GM12878 (cell line): ENCODE data around the gene ILKAP. TPM values are rescaled to one million over a fixed set of nuclear protein-coding genes. Genes with fewer than 3 reads are reported as not detected.

ENCODE experiments used
- ATAC-seq: fragments of 200-7000 bp; cut with Tn5 transposase; 3 replicates; pipeline ENCODE4 v1.9.1; 2020; ENCODE audit warnings: mild to moderate bottlenecking, moderate library complexity
- BruUV-seq: library from RNA; stranded (reverse); fragments of 400-500 nt; replicated peaks from 2 replicates; lab custom pipeline; 2021; lab: Mats Ljungman, UMichigan
- CTCF ChIA-PET: fragments of 300-600 bp; sonication (Branson Sonifier 250); formaldehyde crosslinking; extraction: SDS; loops from one replicate; lab custom pipeline; 2021; ENCODE audit warnings: inconsistent platforms; lab: Yijun Ruan, JAX
- POLR2A ChIA-PET: fragments of 350-600 bp; formaldehyde crosslinking; extraction: SDS; loops from one replicate; lab custom pipeline; 2021; ENCODE audit warnings: inconsistent platforms; lab: Charles Lee
- RAD21 ChIA-PET: fragments of 300-600 bp; sonication (Branson Sonifier 250); formaldehyde crosslinking; loops from one replicate; lab custom pipeline; 2023; ENCODE audit warnings: antibody characterized with exemption; ENCODE audit not compliant: unreplicated experiment; lab: Charles Lee
- SMC1A ChIA-PET: fragments of 300-600 bp; sonication (Branson Sonifier 250); formaldehyde crosslinking; loops from one replicate; lab custom pipeline; 2023; ENCODE audit not compliant: unreplicated experiment, uncharacterized antibody; lab: Charles Lee
- DNase-seq: peaks from one replicate; pipeline ENCODE4 v3.0.0-alpha.2; 2011; ENCODE audit warnings: low read depth, low spot score
- FAIRE-seq: peaks from 3 replicates; lab custom pipeline; 2011; peaks lifted over from hg19 to GRCh38; lab: Jason Lieb, UNC
- H2AFZ ChIP-seq: 2 replicates; pipeline ENCODE4 v1.6.0; 2011; ENCODE audit warnings: low read depth, low read length, control low read depth; ENCODE audit not compliant: control insufficient read depth
- H3K27ac ChIP-seq: 2 replicates; pipeline ENCODE4 v1.5.1; 2011; ENCODE audit warnings: control low read depth; ENCODE audit not compliant: control insufficient read depth, insufficient read depth
- H3K27me3 ChIP-seq, 2 experiments: replicated peaks in 1 of 2; 2 replicates each; pipeline versions ENCODE4 v1.6.0 to v1.6.1; 2011; ENCODE audit warnings: low read length in 1 of 2; ENCODE audit not compliant: control insufficient read depth in 2 of 2, insufficient read depth in 2 of 2
- H3K36me3 ChIP-seq, 2 experiments: 2 replicates each; pipeline ENCODE4 v1.5.1; 2011; ENCODE audit warnings: low read length in 1 of 2; ENCODE audit not compliant: control insufficient read depth in 2 of 2, insufficient read depth in 2 of 2
- H3K4me1 ChIP-seq: 2 replicates; pipeline ENCODE4 v1.6.1; 2011; ENCODE audit warnings: mild to moderate bottlenecking, low read length, moderate library complexity, mixed read lengths; ENCODE audit not compliant: control insufficient read depth, insufficient read depth
- H3K4me2 ChIP-seq: 2 replicates; pipeline ENCODE4 v1.6.0; 2011; ENCODE audit warnings: control low read depth; ENCODE audit not compliant: control insufficient read depth, insufficient read depth
- H3K4me3 ChIP-seq: fragments of 200-600 bp; sonication (generic); 2 replicates; pipeline ENCODE4 v1.5.1; 2016
- H3K79me2 ChIP-seq: 2 replicates; pipeline ENCODE4 v1.6.0; 2011; ENCODE audit warnings: low read length; ENCODE audit not compliant: control insufficient read depth, insufficient read depth
- H3K9ac ChIP-seq: 2 replicates; pipeline ENCODE4 v1.8.0; 2011; ENCODE audit warnings: low read length, control low read depth, mixed read lengths; ENCODE audit not compliant: control insufficient read depth, insufficient read depth
- H3K9me3 ChIP-seq: replicated peaks from 3 replicates; pipeline ENCODE4 v1.5.1; 2011; ENCODE audit warnings: mild to moderate bottlenecking, low read length; ENCODE audit not compliant: control insufficient read depth, insufficient read depth
- H4K20me1 ChIP-seq: 2 replicates; pipeline ENCODE4 v1.6.0; 2011; ENCODE audit not compliant: control insufficient read depth, insufficient read depth
- ATF7 ChIP-seq: fragments of 450-650 bp; IDR thresholded peaks from 2 replicates; pipeline ENCODE4 v1.6.1; 2016; ENCODE audit warnings: low read depth, mild to moderate bottlenecking
- BACH1 ChIP-seq: fragments of 450-650 bp; IDR thresholded peaks from 2 replicates; pipeline ENCODE4 v1.6.1; 2017; ENCODE audit warnings: mild to moderate bottlenecking, borderline replicate concordance
- BCL11A ChIP-seq: IDR thresholded peaks from 2 replicates; pipeline ENCODE4 v1.6.1; 2011; ENCODE audit warnings: low read depth, low read length
- CREM ChIP-seq: IDR thresholded peaks from 2 replicates; pipeline ENCODE4 v1.6.1; 2014; ENCODE audit warnings: antibody characterized with exemption, low read depth
- DPF2 ChIP-seq: fragments of 450-650 bp; IDR thresholded peaks from 2 replicates; pipeline ENCODE4 v1.6.1; 2017; ENCODE audit warnings: mild to moderate bottlenecking
- GABPA ChIP-seq: IDR thresholded peaks from 2 replicates; pipeline ENCODE4 v1.6.1; 2014; ENCODE audit warnings: antibody characterized with exemption, low read depth, mild to moderate bottlenecking, inconsistent platforms
- MEF2B ChIP-seq: fragments of 450-650 bp; IDR thresholded peaks from 2 replicates; pipeline ENCODE4 v1.6.1; 2018; ENCODE audit warnings: mild to moderate bottlenecking, moderate library complexity; ENCODE audit not compliant: partially characterized antibody, poor library complexity, severe bottlenecking
- MYB ChIP-seq: fragments of 150-350 bp; IDR thresholded peaks from 2 replicates; pipeline ENCODE4 v1.6.1; 2014; ENCODE audit warnings: mild to moderate bottlenecking, low read depth, low read length, borderline replicate concordance
- STAT1 ChIP-seq: fragments of 450-650 bp; conservative IDR thresholded peaks from 2 replicates; pipeline ENCODE4 v1.6.1; 2014; ENCODE audit warnings: antibody characterized with exemption, mild to moderate bottlenecking
- WGBS: methylation state at CpG from one replicate; pipeline ENCODE4 v1.1.6; 2016; ENCODE audit warnings: low lambda C conversion rate; ENCODE audit not compliant: insufficient replicate concordance, insufficient coverage; ENCODE audit errors: missing lambda C conversion rate; 5-methylcytosine and 5-hydroxymethylcytosine counted together
- in situ Hi-C: fragments of 300-500 bp; cut with MboI; formaldehyde crosslinking; loops from 9 replicates; pipeline ENCODE4 v1.14.3; 2018; ENCODE audit warnings: mixed read lengths
- intact Hi-C: fragments of 100-400 bp; cut with micrococcal nuclease; formaldehyde crosslinking; loops from one replicate; pipeline ENCODE4 v1.14.2; 2022; ENCODE audit not compliant: unreplicated experiment
- polyA plus RNA-seq, 11 experiments: library from polyadenylated mRNA; depleted of rRNA in 4 of 11; unstranded in 6 of 11; stranded (reverse) in 5 of 11; fragments of >200 nt; fragmentation: Nextera tagmentation in 4 of 11; fragmentation: Illumina TruSeq in 1 of 11; extraction: Ambion mirVana in 4 of 11; extraction: Trizol in 1 of 11; gene quantifications; 1 replicate in 1 of 11; 2 replicates in 10 of 11; pipeline versions ENCODE4 v1.2.1 to v1.2.3, GENCODE V29; 2011 to 2016; ENCODE audit warnings: inconsistent platforms in 2 of 11, missing spikeins in 2 of 11, low read depth in 1 of 11
- total RNA-seq, 4 experiments: library from RNA; depleted of rRNA in 3 of 4; stranded (reverse); fragments of >200 nt in 3 of 4; fragmentation: Illumina TruSeq in 1 of 4; extraction: Trizol in 1 of 4; gene quantifications; 2 replicates each; pipeline versions ENCODE4 v1.2.1 to v1.2.3, GENCODE V29; 2013 to 2021
- TF ChIP-seq, protein P1 (sequence below): IDR thresholded peaks from 2 replicates; pipeline ENCODE4 v1.6.1; 2011; ENCODE audit warnings: borderline replicate concordance, low read depth, mild to moderate bottlenecking, moderate library complexity, low read length; ENCODE audit not compliant: insufficient read depth, poor library complexity, severe bottlenecking
- TF ChIP-seq, protein P2 (sequence below): fragments of 450-650 bp; IDR thresholded peaks from 2 replicates; pipeline ENCODE4 v1.6.1; 2017; ENCODE audit warnings: mild to moderate bottlenecking, moderate library complexity
- TF ChIP-seq, protein P3 (sequence below): fragments of 450-650 bp; IDR thresholded peaks from 2 replicates; pipeline ENCODE4 v1.6.1; 2017; ENCODE audit warnings: borderline replicate concordance
- TF ChIP-seq, protein P4 (sequence below): IDR thresholded peaks from 2 replicates; pipeline ENCODE4 v1.6.1; 2011; ENCODE audit warnings: mild to moderate bottlenecking, low read depth, low read length, moderate library complexity; ENCODE audit not compliant: insufficient replicate concordance

Gene ILKAP
- total and polyA plus RNA-seq, 10 of the 15 experiments (the other 5 are each of a cell fraction or from before 2014, with no cell fraction given) = 4.2 to 65.3 (median 37.3) TPM

DNA sequence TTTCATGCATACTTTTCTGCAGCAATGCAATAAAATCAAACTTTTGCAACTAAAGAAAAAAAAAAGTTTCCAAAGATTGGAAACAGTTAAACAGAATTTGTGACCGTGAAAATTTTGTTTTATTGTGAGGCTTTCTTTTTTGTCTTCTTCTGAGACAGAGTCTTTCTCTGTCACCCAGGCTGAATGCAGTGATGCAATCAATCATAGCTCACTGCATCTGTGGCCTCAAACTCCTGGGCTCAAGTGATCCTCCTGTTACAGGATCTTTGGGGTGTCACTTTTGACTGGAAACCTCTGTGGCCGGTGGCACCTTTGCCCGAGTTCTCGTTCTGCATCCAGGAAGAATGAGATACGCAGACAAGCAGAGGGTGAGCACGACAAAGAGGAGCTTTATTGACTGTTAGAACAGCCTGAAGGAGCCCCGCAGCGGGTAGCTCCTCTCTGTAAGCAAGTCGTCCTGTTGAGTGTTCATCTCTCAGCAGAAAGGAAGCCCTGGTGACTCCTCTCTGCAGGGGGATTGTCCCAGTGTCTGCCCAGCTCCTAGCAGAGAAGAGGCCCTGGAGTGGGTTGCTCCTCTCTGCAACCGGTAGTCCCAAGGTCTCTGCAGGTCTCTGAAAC lies 16.9 kb upstream of the ILKAP start (continued):
- TF ChIP-seq ATF7 (no peak), GABPA (no peak), BACH1 (no peak), MEF2B (no peak), STAT1 (no peak), MYB (no peak)
- TF ChIP-seq, protein P1, sequence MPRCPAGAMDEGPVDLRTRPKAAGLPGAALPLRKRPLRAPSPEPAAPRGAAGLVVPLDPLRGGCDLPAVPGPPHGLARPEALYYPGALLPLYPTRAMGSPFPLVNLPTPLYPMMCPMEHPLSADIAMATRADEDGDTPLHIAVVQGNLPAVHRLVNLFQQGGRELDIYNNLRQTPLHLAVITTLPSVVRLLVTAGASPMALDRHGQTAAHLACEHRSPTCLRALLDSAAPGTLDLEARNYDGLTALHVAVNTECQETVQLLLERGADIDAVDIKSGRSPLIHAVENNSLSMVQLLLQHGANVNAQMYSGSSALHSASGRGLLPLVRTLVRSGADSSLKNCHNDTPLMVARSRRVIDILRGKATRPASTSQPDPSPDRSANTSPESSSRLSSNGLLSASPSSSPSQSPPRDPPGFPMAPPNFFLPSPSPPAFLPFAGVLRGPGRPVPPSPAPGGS = no peak

DNA sequence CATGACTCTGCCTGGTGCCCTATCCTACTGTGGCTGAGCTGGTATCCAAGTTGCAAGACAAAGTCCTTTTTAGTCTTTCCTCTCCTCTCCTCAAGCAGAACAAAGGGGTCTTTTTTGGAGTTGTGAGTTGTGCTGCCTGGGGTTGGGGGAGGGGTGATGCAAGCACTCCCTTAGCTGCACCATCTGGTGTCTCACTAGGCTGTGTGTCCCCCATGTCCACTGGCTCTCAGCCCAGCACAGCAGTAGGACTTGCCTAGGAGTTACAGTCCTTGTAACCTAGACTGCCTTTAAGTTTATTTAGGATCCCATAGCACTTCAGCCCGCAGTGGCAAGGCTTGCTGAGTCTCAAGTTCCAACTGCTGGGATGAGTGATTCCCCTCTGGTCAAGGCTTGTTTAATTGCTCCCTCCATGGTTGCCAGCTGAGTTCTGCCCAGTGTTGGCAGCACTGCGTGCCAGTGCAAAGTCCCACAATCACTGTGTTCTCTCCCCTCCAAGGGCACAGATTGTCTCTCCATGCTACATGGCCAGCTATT lies 13.2 kb upstream of the ILKAP start:
- no peak overlapping the region for H3K9ac ChIP-seq
- ChIA-PET SMC1A (interaction anchor here (1.3 kb wide), 1 partner anchor 10 kb away, joined by 6 read pairs; no protein-coding TSS in a partner anchor), CTCF (interaction anchor here (1.1 kb wide), 1 partner anchor 46 kb away, joined by 5 read pairs; no protein-coding TSS in a partner anchor), POLR2A (no interaction called here), RAD21 (no interaction called here)
- no TSS peak for BruUV-seq
- H3K36me3 ChIP-seq = no peaks in the 10 kb centered on the region
- no peak overlapping the region for H2AFZ ChIP-seq
- no peak for TF ChIP-seq CREM
- TF ChIP-seq, protein P2, sequence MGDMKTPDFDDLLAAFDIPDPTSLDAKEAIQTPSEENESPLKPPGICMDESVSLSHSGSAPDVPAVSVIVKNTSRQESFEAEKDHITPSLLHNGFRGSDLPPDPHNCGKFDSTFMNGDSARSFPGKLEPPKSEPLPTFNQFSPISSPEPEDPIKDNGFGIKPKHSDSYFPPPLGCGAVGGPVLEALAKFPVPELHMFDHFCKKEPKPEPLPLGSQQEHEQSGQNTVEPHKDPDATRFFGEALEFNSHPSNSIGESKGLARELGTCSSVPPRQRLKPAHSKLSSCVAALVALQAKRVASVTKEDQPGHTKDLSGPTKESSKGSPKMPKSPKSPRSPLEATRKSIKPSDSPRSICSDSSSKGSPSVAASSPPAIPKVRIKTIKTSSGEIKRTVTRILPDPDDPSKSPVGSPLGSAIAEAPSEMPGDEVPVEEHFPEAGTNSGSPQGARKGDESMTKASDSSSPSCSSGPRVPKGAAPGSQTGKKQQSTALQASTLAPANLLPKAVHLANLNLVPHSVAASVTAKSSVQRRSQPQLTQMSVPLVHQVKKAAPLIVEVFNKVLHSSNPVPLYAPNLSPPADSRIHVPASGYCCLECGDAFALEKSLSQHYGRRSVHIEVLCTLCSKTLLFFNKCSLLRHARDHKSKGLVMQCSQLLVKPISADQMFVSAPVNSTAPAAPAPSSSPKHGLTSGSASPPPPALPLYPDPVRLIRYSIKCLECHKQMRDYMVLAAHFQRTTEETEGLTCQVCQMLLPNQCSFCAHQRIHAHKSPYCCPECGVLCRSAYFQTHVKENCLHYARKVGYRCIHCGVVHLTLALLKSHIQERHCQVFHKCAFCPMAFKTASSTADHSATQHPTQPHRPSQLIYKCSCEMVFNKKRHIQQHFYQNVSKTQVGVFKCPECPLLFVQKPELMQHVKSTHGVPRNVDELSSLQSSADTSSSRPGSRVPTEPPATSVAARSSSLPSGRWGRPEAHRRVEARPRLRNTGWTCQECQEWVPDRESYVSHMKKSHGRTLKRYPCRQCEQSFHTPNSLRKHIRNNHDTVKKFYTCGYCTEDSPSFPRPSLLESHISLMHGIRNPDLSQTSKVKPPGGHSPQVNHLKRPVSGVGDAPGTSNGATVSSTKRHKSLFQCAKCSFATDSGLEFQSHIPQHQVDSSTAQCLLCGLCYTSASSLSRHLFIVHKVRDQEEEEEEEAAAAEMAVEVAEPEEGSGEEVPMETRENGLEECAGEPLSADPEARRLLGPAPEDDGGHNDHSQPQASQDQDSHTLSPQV = no peak
- TF ChIP-seq, protein P3, sequence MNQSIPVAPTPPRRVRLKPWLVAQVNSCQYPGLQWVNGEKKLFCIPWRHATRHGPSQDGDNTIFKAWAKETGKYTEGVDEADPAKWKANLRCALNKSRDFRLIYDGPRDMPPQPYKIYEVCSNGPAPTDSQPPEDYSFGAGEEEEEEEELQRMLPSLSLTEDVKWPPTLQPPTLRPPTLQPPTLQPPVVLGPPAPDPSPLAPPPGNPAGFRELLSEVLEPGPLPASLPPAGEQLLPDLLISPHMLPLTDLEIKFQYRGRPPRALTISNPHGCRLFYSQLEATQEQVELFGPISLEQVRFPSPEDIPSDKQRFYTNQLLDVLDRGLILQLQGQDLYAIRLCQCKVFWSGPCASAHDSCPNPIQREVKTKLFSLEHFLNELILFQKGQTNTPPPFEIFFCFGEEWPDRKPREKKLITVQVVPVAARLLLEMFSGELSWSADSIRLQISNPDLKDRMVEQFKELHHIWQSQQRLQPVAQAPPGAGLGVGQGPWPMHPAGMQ = no peak
- TF ChIP-seq DPF2 = no peak
- no peak for TF ChIP-seq BCL11A
- TF ChIP-seq, protein P4, sequence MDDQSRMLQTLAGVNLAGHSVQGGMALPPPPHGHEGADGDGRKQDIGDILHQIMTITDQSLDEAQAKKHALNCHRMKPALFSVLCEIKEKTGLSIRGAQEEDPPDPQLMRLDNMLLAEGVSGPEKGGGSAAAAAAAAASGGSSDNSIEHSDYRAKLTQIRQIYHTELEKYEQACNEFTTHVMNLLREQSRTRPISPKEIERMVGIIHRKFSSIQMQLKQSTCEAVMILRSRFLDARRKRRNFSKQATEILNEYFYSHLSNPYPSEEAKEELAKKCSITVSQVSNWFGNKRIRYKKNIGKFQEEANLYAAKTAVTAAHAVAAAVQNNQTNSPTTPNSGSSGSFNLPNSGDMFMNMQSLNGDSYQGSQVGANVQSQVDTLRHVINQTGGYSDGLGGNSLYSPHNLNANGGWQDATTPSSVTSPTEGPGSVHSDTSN = no peak
- H3K4me2 ChIP-seq = no peak overlapping the region
- no peaks in the 10 kb centered on the region for H4K20me1 ChIP-seq
- H3K9me3 ChIP-seq = no peaks in the 10 kb centered on the region
- H3K27ac ChIP-seq = no peak overlapping the region
- intact Hi-C loops = no loop called here
- H3K4me3 ChIP-seq = no peak overlapping the region
- in situ Hi-C loops = no loop called here
- 0 out of 4 replicates have a peak, but pooled peaks cover 0 to 1% of the 10 kb centered on the region in 2 experiments for H3K27me3 ChIP-seq
- no peaks in the 10 kb centered on the region for H3K4me1 ChIP-seq
- FAIRE-seq = no peak
- 63% methylated on average over 2 of the region's 2 CpGs for WGBS
- no peaks in the 10 kb centered on the region for H3K79me2 ChIP-seq
- DNase-seq = no peak
- no peak for ATAC-seq
